NCI-H1105 (cell line): ENCODE results near the gene RIPPLY2.

Experiments used
- DNase-seq: peaks from one replicate; lab custom pipeline; 2025; lab: John Stamatoyannopoulos, UW

RIPPLY2 gene

GRCh38 chr6:83905648-83906047 is 52.5 kb downstream of the RIPPLY2 start:
- DNase-seq = no peak
